Central memory CD4-positive, alpha-beta T cell (primary cell): ENCODE data around the gene NOPCHAP1.
A peak's percentile ranks its signal among the peaks of the same experiment; 100 is the strongest.
"Not testable (repeated sequence)": the region's sequence is repeated elsewhere in the genome, so short reads cannot be mapped to it uniquely, and the experiment has no call there.

Source experiments
- DNase-seq: peaks from one replicate; pipeline ENCODE4 v3.0.0; 2022
- total RNA-seq, 3 experiments: gene quantifications; one replicate each; lab custom pipeline; 2026; lab: John Stamatoyannopoulos, UW

The NOPCHAP1 gene, protein sequence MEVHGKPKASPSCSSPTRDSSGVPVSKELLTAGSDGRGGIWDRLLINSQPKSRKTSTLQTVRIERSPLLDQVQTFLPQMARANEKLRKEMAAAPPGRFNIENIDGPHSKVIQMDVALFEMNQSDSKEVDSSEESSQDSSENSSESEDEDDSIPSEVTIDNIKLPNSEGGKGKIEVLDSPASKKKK
- 8.3 to 42.7 (median 23.6) reads per million in 3 experiments for total RNA-seq

DNA sequence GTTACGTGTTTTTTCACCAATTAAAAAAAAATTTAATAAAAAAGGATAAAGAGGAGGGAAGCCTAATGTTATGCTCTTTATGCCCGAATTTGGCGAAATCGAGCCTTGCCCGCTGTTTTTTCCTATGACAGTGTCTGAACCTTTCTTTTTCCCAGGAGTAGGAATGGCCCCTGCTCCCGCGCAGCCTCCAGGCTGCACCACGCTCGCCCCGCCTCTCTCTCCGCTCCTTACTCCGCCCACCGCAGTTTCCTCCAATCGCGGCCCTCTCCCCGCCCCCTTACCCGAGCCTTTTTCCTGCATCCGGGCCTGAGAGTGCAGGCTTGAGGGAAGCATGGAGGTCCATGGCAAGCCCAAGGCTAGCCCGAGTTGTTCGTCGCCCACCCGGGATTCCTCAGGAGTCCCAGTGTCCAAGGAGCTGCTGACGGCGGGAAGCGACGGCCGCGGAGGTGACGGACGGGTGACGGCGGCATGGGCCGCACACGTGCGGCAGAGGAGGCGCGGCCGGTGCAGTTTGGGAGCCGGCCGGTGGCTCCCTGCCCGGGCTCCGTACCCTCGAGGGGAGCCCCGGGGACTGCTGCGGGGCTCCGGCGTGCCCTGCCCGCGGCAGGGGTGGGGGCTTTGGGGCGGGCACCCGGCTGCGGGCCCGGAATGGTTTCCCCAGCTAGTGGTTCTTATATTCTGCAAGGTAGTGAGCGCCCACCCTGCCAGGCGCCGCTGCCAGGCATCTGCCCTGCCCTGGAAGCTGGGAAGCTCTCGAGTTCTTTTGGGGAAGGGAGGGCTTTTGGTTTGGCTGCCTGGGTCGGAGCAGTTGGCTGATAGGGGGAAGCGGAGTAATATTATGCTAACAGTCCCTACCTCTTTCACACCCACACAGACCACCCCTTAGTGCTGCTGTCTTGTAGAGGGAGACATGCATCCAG lies at the start of gene NOPCHAP1:
Gene NOPCHAP1, plus strand, starts transcription at position 295 of the 920 bp plus-strand sequence. Its CDS starts 37 bp downstream, at position 332.
- peak; percentile 75 for DNase-seq

DNA sequence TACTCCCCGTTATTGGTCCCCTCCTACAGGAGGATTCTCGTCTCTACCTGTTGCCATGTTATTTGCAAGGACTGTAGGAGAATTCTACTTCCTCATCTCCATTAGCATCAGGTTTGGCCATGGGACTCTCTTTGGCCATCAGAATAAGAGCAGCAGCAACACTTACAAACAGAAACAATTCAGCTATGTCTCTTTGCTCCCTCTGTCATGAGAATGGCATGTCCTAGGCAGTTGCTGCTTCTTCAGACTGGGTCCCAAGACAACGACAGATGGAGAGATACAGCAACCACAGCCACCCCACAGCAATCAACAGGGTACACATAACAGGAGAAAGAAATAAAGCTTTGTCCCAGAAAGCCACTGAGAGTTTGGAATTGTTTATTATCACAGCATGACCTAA lies 47.7 kb upstream of the NOPCHAP1 start:
- no peak for DNase-seq

DNA sequence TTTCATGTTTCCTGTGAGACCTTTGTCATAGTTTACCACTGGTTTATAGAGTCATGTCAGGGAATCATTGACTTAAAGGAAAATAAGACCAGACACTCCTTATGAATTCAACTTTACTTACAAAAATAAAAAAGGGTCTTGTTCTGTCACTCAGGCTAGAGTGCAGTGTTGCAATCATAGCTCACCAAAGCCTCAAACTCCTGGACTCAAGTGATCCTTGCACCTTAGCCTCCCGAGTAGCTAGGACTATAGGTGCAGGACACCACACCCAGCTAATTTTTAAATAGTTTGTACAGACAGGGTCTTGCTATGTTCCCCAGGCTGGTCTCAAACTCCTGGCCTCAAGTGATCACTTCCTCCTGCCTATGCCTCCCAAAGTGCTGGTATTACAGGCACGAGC lies 47.0 kb upstream of the NOPCHAP1 start:
- DNase-seq: no peak

DNA sequence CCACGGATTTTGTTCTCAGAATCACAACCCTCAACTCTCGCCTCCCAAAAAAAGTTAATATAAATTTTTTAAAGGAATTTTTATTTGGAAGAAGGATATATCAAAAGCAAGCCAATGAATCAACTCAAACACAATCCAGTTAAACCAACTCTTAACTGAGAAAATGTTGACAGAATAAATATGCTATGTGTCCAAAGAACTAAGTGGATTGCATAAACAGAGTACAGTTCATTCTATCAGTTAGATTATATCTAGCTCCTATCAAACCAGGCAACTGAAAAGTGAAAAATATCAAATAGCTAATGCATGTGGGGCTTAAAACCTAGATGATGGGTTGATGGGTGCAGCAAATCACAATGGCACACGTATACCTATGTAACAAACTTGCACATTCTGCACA lies 44.7 kb upstream of the NOPCHAP1 start:
- DNase-seq: no peak

DNA sequence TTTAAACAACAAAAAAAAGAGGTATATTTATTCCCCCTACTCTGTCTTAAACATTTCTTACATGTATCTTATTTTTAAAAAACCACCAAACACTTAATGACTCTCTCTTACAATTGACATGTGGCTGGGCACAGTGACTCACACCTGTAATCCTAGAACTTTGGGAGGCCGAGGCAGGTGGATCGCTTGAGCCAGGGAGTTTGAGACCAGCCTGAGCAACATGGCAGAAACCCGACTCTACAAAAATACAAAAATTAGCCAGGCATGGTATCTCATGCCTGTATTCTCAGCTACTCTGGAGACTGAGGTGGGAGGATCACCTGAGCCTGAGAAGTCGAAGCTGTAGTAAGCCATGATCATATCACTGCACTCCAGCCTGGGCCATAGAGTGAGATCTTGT lies 44.0 kb upstream of the NOPCHAP1 start:
- DNase-seq: no peak

DNA sequence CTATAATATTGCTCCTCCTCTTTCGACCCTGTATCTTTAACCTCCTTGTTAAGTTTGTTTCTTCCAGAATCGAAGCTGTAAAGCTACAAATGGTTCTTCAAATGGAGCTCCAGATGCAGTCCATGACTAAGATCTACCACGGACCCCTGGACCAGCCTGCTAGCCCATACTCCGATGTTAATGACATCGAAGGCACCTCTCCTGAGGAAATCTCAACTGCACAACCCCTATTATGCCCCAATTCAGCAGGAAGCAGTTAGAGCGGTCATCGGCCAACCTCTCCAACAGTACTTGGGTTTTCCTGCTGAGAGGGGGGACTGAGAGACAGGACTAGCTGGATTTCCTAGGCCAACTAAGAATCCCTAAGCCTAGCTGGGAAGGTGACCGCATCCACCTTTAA lies 42.7 kb upstream of the NOPCHAP1 start:
- DNase-seq: not testable (repeated sequence)

DNA sequence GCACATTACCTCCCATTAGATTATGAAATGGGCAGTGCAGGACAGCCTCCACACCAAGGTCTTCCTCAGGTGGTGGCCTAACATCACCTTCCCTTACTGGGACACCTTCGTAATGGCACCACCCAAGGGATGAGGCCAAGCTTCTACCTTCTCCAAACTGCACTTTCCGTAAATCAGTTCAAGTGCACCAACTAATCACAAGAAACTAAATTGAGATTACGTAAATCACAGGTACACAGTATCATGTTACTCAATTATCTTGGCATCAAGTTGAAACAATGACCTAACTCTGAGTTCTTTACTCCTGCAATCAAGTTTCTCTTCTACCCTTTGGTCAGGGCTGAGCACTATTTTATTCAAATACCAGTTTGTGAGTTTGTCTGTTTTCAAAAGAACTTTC lies 41.9 kb upstream of the NOPCHAP1 start:
- no peak for DNase-seq

DNA sequence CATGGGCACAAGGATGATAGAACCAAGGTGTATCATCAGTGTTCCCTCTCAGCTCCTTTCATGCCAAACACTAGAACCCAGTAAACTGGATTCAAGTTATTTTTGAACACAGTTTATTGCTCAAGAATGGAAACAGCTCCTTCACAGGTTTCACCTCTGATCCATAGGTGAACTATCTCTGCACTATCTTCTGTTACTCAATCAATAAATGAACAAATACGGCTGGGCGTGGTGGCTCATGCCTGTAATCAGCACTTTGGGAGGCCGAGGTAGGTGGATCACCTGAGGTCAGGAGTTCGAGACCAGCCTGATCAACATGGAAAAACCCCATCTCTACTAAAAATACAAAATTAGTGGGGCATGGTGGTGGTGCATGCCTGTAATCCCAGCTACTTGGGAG lies 37.4 kb upstream of the NOPCHAP1 start:
- DNase-seq: not testable (repeated sequence)

DNA sequence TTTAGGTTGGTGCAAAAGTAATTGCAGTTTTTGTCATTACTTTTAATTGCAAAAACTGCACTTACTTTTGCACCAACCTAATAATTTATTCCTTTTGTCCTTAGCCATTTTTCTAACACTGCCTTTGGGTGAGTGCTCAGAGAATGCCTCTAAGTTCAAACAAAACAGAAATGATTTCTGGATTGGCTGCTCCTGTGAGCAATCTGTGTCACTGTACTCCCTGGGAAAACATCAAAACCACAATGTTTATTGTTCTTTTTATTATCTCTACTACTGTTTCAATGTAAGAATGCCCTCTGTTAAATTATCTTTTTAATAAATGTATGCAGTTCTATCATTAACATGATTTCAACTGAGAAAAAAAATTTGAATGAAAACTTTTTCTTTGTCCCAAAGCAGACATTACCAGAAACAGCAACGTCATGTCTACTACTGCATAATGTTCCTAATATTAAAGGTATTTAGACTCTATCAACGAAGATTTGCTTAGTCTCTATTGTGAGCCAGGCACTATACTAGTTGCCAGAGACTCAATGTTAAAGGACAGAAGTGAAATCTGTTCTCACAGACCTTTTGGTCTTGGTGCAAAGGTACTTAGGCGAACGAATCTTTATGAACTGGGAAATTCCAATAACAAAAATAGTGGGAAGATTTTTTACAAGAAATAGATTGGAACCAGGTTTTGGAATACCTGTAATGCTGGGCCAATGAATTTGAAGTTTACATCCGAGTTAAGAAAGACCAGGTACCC lies 34.2 kb upstream of the NOPCHAP1 start:
- no peak for DNase-seq

DNA sequence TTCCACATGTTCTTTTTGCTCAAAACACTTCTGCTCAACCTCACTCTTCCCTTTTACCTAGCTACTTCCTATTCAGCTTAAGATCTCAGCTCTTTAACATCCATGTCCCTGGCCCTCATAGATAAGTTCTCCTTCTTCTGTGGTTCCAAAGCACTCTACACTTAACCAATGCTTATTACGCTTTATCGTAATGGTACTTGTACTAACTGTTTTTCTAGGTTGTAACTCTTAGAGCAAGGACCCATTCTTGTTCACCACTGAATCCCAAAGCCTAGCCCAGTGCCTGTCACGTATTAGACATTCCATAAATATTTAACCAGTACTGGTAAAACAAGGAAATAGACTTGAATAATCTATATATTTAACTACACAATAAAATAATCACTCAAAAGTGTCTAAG lies 33.3 kb upstream of the NOPCHAP1 start:
- no peak for DNase-seq

DNA sequence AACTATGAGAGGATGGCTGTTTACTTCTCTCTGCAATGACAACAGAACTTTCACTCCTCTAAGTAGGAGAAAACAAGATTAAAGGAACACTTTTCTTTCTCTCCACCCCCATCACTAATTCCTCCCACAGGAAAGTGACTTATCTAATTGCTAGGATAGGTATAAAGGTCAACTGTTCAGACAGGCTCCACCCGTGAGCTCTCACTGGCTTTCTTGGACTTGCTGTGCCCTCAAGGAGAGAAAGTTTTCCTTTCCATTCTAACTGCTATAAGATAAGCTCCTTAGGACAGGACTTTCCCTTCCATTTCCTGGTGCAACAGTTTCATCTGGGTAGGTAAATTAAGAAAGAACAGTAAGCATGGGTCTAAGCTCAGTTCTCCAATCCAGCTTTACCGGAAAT lies 32.8 kb upstream of the NOPCHAP1 start:
- no peak for DNase-seq

DNA sequence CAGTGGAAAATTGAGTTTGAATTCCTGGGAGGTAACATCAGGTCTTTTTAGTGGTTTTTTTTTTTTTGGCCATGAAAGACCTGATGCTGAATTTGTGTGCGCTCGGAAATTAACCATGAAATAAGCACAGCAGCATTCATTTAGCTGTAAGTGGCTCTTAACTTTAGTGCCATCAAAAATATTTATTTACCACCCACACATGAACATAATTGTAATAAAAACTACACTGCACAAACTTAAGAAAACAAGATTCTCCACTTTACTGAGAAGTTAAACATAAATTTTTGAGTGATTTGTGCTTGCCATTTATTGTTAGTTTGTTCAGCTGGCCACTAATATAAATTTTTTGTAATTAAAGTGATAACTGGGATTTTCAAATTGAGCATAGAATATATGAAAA lies 30.4 kb upstream of the NOPCHAP1 start:
- DNase-seq: no peak

DNA sequence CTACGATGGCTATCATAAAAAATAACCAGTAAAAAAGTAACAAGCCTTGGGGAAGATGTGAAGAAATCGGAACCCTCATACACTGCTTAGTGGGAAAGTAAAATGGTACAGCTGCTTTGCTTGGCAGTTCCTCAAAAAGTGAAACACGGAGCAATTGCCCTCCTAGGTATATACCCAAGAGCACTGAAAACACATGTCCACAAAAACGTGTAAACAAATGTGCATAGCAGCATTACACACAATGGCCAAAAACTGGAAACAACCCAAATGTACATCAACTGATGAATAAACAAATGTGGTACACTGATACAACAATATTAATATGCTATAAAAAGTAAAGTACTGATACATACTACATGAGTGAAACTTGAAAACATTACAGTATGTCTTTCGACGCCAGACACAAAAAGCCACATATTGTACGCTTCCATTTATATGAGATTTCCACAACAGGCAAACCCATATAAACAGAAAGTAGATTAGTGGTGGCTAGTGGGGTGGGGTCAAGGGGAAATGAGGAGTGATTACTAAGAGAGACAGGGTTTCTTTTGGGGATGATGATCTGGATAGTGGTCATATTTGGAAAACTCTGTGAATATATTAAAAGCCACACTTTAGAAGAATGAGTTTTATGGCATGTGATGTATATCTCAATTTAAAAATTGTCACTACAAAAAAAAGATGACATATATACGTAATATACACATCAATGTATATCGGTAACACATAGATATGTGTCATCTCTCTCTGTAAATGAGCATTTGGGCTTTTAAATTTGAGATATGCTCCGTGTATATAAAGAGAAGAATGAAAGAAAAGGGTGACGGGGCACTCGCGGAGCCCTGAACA lies 29.0 kb upstream of the NOPCHAP1 start:
- DNase-seq: no peak

DNA sequence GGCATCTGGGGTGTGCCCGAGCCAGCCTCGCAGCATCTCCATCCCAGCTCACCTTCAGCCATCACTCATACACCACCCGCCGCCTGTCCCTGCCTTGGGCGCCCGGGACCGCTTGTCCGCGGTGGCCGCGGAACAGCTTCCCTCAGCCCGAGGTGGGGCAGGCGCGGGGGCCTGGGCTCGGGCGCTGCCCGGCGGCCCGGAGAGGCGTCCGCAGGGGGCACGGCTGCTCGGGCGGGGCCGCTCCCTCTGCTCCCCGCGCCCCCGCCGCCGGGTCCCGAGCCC lies 28.5 kb upstream of the NOPCHAP1 start:
- DNase-seq: peak; percentile 22

DNA sequence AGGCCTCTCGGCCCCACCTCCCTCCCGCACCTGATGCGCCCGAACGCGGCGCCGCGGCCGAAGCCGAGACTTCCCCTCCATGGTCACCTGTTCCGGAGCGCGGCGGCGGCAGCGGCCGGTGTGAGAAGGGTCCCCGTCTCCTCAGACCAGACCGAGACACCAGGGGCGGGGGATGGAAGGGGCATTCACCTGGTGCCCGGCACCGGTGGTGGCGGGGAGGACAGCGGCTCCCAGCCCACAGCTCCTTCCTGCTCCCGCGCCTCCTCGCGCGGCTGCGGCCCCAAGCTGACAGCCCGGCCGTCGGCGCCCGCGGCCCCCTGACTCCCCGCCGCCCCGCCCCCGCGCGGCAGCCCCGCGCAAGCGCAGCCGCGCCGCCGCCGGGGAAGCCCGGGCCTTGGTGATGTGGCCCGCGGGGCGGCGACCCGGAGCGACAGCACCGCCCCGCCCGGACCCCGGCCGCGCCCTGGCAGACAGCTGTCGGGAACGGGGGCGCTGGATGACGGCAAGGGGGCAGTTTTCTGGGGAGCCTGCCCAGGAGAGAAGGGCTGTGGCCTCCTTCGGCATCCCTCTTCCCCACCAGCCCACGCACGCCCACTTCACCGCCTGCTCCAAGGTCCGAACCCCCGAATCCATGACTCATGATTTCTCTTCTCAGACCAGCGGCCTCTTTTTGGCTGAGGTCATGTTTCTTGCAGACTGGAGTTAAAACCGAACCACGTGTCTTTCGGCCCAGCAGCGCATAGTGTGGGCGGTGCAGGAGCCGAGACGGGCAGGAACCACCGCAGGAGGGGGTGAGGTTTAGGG lies 27.9 kb upstream of the NOPCHAP1 start, which contains the start of gene SLC41A2:
Gene SLC41A2, minus strand, starts transcription at position 290 of the 804 bp plus-strand sequence. CDS start 29,763 bp downstream, outside the sequence.
- DNase-seq: peak; percentile 75

DNA sequence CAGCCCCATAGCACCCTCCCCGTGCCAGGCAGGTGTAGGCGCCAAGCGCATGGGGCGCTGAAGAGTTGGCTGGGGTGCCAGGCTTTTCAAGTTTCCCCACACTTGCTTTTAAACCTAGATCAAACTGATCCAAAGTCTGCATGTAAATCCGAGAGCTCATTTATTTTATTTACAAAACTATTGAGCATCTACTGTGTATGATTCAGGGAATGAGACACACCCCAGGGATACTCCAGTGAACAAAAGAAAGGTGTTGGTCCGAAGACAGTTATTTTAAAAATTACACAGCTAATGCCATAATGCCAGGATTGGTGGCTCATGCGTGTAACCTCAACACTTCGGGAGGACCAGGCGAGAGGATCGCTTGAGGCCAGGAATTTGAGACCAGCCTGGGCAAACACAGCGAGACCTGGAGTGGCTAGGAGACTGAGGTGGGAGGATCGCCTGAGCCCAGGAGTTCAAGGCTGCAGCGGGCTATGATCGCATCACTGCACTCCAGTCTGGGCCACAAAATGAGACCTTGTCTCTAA lies 27.2 kb upstream of the NOPCHAP1 start:
- DNase-seq: no peak

DNA sequence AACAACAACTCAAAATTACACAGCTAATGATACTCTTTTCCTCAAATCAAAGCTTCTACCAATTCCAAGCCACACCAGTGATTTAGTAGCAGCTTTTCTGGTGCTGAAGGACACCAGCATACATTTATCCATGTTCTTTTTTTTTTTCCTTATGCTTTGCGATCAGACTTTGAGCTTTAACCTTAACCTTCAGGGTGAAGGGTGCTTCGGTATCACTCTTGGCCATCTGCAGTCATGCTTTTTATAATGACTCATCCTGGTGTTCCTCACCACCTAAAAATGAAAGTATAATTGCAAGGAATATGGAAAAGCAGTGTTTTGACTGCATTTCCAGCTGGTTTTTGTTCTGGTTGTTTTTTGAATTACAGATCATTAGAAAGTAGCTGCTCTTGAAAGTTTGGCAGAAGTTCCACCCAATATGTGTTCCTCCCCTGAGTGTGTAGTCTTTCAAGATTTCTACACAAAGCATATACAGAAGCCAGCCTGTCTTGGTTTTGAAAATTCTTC lies 26.7 kb upstream of the NOPCHAP1 start:
- DNase-seq: no peak

DNA sequence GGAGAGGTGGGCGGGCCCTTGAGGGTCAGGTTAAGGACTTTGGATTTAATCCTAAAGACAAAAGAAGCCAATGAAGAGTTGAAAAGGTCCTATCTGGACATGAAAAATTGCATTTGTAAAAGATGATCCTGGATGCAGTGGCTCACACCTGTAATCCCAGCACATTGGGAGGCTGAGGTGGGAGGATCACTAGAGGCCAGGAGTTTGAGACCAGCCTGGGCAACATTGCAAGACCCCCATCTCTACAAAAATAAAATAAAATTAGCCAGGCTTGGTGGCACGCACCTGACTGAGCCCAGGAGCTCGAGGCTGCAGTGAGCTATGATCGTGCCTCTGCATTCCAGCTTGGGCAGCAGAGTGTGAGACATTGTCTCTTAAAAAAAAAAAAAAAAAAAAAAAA lies 25.7 kb upstream of the NOPCHAP1 start:
- DNase-seq: no peak

DNA sequence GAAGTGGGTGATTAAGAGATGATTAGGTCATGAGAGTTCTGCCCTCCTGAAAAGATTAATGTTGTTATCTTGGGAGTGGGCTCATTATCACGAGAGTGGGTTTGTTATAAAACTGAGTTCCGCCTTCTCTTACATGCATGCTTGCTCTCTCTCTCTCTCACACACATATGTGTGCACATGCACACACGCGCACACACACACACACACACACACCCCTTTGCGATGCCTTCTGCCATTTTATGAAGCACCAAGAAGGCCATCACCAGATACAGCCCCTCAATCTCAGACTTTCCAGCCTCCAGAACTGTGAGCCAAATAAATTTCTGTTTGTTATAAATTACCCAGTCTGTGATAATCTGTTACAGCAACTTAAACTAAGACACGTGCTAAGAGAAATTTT lies 22.4 kb upstream of the NOPCHAP1 start:
- no peak for DNase-seq

DNA sequence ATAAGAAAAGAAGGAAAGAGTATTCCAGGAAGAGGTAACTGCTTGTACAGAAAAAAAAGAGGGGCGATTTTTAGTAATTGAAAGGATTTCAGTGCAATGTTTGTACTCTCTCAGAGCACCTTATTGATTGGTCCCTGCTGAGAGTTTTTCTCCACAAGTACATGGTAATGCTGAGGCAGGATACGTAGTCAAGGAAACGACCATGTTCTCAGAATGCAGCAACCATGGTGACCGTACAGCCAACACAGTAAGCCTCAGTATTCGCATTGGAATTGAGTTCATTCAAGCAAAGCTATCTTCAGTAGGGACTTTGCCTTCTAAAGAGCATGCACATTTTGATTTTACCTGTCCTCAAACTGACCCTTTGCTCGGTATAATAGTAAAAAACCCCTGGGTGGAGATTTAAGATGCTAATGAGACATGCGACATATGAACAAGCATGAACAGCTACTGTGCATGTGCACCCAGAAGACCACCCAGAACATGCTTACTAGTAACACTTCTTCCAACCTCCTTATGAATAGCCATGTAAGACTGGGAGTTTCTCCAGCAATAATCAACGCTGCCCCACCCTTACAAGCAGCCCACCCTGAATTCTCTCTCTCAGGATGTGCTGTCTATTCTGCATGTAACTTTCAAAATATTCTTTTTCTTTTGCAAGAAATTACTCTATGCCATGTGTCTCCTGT lies 21.8 kb upstream of the NOPCHAP1 start:
- no peak for DNase-seq

DNA sequence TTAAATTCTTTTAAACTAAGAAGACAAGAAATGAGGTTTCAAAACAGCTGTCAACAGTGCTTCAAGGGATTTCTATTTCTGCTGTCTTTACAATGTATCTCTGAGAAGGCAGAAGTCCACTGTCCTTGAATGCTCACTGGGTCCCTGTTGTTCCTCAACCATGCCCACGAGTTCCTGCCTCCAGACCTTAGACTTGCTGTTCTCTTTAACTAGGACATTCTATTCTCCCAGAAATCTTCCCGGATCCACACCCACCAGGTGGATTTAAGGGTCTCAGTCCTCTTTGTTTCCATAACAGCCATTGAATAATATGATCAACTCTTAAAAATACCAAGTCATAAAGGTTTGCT lies 21.3 kb upstream of the NOPCHAP1 start:
- DNase-seq: no peak
